A673 (cell line): Measurements from ENCODE around the gene LRRC4B.

ENCODE experiments used
- EZH2 ChIP-seq: fragments of 200-600 bp; sonication (generic); IDR thresholded peaks from 2 replicates; pipeline ENCODE4 v1.6.1; 2017; ENCODE audit warnings: borderline replicate concordance, low read depth, mild to moderate bottlenecking, mixed read lengths, antibody characterized with exemption, low read length; ENCODE audit not compliant: poor library complexity, severe bottlenecking
- TF ChIP-seq, protein P1 (sequence below): fragments of 300-800, 200-600 bp; sonication (generic); conservative IDR thresholded peaks from 2 replicates; pipeline ENCODE4 v1.5.1; 2017; ENCODE audit warnings: low read depth, mild to moderate bottlenecking, antibody characterized with exemption, low read length, moderate library complexity, mixed read lengths

DNA sequence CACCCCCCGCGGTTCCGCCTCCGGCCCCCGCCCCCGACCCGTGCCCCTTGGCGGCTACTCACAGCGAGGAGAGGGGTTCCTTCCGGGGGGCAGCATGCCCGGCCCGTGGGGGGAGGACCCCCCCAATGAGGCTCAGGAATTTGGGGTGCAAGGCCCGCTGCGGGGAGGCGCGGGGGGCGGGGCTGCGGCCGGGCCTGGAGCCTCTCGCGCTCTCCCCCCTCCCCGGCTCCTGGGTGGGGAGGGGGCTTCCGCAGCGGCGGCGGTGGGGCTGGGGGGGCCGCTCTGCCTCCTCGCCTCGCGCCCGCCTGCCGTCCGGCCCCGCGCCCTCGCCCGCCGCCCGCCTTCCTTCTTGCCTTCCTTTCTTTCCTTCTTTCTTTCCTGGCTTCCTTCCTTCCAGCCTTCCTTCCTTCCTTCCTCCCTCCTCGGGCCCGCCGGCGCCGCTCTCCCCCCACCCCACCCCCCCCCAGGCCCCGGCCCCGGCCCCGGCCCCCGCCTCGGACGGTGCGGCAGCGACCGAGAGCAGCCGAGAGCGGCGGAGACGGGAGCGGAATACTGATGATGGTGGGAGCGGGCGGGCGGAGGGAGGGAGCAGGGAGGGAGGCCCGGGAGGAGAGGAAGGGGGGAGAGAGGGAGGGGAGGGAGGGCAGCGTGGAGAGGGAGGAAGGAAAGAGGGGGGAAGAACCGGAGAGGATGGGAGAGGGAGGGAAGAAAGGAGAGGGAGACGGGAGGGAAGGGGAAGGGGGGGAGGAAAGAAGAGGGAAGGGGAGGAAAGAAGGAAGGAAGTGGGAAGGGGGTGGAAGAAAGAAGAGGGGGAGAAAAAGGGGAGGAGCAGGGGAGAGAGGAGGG is at the start of gene LRRC4B:
- no peak for TF ChIP-seq EZH2
- TF ChIP-seq, protein P1, sequence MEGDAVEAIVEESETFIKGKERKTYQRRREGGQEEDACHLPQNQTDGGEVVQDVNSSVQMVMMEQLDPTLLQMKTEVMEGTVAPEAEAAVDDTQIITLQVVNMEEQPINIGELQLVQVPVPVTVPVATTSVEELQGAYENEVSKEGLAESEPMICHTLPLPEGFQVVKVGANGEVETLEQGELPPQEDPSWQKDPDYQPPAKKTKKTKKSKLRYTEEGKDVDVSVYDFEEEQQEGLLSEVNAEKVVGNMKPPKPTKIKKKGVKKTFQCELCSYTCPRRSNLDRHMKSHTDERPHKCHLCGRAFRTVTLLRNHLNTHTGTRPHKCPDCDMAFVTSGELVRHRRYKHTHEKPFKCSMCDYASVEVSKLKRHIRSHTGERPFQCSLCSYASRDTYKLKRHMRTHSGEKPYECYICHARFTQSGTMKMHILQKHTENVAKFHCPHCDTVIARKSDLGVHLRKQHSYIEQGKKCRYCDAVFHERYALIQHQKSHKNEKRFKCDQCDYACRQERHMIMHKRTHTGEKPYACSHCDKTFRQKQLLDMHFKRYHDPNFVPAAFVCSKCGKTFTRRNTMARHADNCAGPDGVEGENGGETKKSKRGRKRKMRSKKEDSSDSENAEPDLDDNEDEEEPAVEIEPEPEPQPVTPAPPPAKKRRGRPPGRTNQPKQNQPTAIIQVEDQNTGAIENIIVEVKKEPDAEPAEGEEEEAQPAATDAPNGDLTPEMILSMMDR = no peak
